Activated T-helper 1 cell treated with anti-CD3 and anti-CD28 coated beads, Interleukin-2, amount 50 U/mL, for 16 hours (primary cell): ENCODE data around the gene TUBGCP5.
"Not testable (repeated sequence)": the region's sequence is repeated elsewhere in the genome, so short reads cannot be mapped to it uniquely, and the experiment has no call there.

Experiments
- DNase-seq, 2 donors: peaks; one replicate each; pipeline ENCODE4 v3.0.0-alpha.2; 2020; ENCODE audit warnings: low read depth in 1 of 2, low spot score in 1 of 2

TUBGCP5 gene

DNA sequence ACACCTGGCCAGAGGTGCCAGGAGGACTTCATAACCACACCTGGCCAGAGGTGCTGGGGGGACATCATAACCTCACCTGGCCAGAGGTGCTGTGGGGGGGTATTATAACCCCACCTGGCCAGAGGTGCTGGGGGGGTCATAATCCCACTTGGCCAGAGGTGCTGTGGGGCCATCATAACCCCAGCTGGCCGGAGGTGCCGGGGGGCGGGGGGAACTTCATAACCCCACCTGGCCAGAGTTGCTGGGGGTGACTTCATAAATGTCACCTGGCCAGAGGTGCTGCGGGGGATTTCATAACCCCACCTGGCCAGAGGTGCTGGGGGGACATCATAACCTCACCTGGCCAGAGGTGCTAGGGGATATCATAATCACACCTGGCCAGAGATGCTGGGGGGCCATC is 4.2 kb upstream of the TUBGCP5 start:
- not testable (repeated sequence) for DNase-seq

DNA sequence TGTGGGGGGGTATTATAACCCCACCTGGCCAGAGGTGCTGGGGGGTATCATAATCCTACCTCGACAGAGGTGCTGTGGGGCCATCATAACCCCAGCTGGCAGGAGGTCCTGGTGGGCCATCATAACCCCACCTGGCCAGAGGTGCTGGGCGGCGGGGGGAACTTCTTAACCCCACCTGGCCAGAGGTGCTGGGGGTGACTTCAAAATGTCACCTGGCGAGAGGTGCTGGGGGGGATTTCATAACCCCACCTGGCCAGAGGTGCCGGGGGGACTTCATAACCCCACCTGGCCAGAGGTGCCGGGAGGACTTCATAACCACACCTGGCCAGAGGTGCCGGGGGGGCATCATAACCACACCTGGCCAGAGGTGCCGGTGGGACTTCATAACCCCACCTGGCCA is 2.4 kb upstream of the TUBGCP5 start:
- not testable (repeated sequence) for DNase-seq

DNA sequence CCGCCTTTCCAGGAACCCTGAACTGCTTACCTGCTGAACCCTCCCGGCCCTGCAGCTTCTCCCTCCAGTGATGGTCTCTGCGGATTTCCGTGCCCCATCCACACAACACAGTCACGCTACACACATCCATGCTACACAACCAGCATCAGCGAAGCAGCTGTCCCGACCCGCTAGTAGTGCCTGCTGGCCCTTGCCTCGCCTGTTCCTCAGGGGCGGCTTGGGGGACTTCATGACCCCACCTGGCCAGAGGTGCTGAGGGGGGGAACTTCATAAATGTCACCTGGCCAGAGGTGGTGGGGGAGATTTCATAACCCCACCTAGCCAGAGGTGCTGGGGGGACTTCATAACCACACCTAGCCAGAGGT is 530 bp upstream of the TUBGCP5 start:
- DNase-seq, result no peak

DNA sequence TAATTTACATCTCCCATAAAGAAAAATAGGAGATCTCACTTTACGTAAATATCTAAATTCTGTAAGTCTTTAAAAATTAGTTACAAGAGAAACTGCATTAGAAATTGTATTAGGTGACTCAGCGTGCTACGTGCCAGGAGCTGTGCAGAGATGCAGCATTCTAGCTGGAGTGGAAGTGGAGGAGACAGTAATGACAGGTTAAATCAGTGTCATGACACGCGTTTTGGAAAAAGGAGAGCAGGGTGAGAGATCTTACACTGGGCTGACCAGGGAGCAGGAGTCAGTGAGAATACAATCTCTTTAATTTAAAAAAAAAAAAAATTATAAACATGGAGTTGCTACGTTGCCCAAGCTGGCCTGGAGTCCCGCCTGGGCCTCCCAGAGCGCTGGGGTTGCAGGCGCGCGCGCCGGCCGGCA is 635 bp downstream of the TUBGCP5 start:
- DNase-seq, result no peak

DNA sequence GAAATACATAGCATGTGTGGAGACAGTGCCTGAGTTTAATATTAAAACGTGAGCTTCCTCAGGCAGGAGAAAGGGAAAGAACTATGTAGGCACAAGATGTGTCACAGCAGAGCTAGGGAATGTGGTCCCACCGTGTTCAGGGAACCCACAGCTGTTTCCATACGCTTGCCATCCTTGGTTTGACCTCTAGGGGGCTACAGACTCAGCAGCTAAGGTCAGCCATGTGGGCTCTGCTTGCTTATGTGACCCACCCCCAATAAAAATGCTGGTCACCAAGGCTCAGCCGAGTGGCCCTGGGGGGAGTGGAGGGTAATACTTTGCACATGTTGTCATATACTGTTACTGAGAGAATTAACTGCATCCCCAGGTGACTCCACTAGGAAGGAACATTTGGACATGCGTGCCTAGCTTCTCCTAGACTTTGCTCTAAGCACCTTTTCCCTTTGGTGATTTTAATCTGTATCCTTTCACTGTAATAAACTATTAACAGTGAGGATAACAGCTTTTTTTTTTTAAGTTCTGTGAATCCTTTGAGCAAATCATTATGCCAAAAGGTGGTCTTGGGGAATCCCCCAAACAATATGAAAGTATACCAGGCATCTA is 3.3 kb downstream of the TUBGCP5 start:
- DNase-seq, result peak in 1 of 2 donors; percentile 27

DNA sequence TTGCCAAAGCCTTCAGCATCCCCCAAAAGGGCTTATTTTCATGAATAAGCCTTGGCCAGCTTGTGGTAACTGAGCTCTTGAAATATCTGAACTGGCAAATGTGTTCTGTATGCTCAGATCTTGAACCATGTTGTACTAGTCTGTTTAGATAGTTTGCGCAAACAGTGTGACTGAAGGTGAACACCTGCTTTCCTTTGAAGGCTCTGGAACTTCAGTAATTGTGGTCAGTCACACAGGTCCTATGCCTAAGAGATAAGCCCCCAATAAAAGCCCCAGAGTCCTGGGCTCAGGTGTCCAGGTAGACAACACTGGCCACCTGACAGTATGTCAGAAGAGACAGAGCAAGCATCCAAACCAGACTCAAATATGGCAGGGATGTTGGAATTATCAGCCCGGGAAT is 5.4 kb downstream of the TUBGCP5 start:
- no peak for DNase-seq

DNA sequence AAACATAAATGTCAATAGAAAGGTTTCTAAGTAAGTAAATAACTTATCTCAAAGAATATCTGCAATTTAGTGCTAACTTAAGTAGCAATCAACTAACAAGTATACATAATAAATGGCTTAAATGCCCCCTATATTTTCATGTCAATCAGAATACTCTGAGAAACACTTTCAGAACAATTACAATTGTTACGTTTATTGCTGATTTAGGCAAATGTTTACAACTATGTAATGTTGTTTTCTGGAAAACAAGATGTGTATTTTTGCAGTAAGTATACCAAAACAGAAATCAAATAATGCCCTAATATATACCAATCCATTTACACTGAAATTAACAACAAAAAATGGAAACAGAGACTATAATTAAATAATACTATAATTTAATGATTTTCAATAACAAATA is 13.2 kb downstream of the TUBGCP5 start:
- no peak for DNase-seq

DNA sequence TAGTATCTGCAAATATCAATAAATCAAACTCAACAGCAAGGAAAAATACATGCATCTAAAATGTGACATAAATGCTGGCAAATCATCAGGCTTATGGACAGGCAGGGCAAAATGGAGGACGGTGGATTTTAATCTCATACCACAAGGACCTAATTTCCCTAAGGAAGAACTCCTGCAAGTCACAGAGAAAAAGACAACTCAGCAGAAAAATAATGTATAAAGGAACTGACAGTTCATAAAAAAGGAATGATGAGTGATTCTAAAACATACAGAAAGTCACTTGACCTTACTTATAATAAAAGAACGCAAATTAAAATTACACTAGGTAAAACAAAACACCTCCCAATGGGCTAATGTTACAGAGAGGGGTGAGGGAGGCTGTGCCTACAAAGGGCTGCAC is 17.2 kb downstream of the TUBGCP5 start:
- no peak for DNase-seq

DNA sequence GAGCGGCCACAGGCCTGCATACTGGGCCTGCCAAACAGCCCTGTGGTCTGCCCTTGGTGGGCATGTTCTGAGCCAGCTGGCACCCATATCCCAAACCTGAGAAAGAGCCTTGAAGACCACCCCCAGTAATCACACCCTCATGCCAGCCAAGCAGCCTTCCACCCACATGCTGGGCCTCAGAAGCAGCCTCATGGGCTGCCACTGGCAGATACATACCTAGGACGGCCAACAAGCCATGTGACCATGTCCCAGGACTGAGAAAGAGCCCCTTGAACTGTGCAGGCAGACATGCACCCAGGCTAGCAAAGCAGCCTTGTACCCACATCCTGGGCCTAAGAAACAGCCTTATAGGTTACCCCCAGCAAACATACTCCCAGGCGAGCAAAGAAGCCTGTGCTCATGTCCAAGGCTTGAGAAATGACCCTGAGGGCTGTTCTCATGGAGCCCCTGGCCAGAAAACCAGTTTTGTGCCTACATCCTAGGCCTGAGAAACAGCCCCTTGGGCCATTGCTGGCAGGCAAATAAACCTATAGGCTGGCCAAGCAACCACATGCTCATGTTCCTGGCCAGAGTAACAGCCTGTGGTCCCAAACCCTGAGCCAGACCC is 24.9 kb downstream of the TUBGCP5 start:
- no peak for DNase-seq

DNA sequence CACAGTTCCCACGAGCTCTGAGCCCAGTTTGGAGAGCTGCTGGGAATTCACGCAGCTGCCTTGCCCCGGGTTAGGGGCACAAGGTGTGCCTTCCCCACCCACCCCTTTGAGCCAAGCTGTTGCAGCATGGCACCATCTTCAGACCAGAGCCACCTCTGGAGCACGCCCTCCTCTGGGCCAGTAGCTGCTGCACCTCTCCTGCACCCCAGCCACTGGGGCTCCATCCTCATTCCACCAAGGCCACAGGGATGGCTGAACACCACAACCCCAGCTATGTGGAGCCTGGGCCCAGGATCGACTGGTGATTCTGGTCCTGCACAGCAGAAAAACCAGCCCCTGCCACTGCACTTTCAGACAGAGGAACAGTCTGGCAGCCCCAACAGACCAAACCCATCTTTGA is 25.7 kb downstream of the TUBGCP5 start:
- DNase-seq, result no peak

DNA sequence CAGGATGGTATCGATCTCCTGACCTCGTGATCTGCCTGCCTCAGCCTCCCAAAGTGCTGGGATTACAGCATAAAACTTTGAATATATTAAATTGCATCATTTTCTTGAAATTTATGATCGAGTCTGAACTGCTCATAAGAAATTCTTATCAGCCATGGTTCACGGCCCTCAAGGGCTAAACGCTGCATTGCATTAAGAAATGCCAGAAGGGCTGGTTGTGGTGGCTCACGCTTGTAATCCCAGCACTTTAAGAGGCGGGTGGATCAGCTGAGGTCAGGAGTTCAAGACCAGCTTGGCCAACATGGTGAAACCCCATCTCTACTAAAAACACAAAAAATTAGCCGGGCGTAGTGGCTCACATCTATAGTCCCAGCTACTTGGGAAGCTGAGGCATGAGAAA is 26.8 kb downstream of the TUBGCP5 start:
- DNase-seq, result not testable (repeated sequence)

DNA sequence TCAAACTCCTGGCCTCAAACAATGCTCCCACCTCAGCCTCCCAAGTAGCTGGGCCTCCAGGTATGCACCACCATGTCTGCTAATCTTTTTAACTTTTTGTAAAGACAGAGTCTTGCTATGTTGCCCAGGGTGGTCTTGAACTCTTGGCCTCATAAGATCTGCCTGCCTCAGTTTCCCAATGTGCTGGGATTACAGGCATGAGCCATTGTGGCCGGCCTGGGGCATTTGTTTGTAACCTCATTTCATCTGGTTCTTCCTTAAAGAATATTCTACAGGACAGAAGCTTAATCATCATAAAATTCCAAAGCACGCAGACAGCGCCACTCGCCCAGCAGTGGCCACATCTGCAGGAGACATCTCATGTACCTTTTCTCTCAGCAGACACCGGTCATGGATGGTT is 35.6 kb downstream of the TUBGCP5 start:
- no peak for DNase-seq

DNA sequence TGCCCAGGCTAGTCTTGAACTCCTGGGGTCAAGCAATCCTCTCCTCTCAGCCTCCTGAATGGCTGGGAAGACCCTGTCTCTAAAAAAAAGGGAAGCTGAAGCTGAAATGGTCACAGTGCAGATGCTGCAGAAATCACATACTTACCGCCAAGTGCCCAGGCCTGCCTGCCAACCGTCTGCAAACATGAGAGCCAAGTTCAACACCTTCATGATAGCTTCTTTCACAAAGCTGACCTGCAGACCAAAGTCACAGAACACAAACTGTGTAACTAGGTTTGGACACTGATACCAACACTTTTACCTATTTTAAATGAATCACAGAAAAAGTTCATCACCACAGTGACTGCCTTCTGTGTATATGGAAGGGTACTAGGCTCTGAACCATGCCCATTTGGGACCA is 36.4 kb downstream of the TUBGCP5 start:
- DNase-seq, result no peak

DNA sequence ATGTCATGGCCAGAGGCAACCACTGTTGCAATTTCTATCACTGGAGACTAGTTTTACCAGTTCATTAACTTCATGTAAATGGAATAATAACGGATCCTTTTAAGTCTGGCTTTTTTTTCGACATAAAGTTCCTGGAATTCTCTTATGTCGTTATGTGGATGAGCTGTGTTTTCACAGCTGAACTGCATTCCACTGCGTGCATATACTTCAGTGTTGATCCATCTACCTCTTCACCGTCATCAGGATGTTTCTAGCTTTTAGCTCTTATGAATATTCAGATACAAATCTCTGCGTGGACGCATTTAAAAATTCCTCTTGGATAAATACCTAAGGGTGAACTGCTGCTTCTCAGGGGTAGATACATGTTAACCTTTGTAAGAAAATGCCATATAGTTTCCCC is 43.6 kb downstream of the TUBGCP5 start:
- DNase-seq, result no peak

DNA sequence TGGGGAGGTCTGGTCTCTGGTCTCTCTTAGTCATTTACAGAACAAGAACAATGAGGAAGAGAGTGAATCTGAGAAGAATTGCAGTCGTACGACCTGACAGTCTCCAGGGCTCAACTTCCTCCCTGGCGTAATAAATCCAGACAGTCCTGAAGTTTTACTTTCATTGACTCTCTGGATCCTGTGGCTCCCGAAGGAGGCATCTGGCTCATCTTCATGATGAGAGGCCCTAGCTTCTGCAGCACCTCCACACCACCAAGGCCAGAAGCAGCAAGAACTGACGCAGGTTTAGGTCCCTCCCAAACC is 47.4 kb downstream of the TUBGCP5 start:
- no peak for DNase-seq

DNA sequence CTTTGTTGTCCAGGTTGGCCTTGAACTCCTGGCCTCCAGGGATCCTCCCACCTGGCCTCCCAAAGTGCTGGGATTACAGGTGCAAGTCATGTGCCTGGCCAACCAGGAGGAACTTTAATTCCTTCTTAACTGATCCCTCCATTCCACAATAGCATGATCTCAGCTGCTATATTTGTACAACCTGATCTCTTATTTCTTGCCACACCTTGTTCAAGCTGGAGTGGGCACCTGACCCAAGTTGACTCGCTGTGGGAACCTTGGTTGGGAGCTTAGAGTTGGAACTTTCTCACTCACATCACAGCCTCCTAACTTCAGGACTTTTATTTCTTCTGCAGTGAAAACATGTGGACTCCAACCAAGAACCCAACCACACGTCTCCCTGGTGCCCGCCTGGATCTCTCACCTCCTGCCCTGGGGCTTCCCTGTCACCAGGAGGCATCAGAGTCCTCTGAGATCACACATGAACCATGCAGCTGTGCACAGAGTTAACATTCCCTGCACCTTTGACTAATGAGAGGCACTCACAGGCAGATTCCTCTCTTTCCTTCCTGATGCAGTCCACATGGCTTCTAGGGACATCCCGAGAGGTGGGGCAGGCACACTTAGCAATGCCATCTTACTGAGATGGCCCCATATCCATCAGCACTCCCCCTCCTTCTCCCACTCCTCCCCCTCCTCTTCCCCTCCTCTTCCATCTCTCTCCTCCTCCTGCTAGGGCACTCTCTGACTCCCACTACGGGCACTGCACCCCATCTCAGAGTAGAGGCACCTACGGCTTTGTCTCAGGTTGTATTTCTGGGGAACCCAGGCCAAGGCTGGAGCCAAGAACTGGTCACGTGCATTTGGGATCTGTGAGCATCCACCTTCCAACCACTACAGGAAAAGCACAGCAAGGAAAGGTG is 49.5 kb downstream of the TUBGCP5 start:
- no peak for DNase-seq

DNA sequence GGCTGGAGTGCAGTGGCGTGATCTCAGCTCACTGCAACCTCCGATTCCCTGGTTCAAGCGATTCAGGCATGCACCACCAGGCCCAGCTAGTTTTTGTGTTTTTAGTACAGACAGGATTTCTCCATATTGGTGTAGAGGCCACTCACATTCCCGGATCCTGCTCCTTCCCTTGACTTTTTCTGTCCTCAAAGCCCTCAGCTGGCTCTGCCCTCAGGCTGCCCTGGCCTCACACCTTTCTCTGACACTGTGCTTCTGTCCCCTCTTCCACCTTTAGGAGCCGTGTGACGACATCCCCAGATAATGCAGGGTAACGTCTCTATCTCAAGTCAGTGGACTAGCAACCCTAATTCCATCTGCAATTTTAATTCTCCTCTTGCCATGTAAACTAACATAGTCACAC is 50.6 kb downstream of the TUBGCP5 start:
- no peak for DNase-seq

DNA sequence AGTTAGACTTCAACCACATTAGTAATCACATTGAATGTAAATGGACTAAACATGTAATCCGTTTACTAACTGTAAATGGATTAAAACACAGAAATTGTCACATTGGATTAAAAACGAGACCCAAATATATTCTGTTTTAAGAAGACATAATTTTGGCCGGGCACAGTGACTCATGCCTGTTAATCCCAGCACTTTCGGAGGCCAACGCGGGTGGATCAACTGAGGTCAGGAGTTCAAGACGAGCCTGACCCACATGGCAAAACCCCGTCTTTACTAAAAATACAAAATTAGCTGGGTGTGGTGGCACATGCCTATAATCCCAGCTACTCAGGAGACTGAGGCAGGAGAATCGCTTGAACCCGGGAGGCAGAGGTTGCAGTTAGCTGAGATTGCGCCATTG is 57.4 kb downstream of the TUBGCP5 start:
- DNase-seq, result not testable (repeated sequence)

DNA sequence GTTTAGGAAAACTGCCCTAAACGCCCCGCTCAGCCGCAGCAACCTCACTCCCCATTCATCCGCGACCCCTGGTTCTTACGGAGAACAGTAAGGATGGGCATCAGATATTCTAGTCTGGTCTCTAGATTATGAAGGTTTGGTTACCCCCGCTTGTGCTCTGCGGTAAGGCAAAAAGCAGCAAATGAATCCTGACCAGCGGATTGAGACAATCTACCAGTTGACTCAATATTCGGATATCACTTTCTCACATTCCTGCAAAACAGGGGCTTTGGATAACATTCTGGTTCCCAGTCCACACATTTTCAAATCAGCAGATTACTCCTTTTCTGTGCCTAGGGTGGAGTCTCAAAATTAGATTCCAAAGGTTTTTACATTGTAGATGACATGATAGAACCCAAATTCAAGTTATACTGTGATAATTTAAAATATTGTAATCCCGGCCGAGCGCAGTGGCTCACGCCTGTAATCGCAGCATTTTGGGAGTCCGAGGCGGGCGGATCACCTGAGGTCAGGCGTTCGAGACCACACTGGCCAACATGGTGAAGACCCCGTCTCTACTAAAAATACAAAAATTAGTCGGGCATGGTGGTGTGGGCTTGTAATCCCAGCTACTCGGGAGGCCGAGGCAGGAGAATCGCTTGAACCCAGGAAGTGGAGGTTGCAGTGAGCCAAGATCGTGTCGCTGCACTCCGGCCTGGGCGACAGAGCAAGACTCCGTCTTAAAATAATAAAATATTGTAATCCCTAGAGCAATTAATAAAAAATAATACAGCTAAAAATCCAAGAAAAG is 58.1 kb downstream of the TUBGCP5 start:
- DNase-seq, result no peak

DNA sequence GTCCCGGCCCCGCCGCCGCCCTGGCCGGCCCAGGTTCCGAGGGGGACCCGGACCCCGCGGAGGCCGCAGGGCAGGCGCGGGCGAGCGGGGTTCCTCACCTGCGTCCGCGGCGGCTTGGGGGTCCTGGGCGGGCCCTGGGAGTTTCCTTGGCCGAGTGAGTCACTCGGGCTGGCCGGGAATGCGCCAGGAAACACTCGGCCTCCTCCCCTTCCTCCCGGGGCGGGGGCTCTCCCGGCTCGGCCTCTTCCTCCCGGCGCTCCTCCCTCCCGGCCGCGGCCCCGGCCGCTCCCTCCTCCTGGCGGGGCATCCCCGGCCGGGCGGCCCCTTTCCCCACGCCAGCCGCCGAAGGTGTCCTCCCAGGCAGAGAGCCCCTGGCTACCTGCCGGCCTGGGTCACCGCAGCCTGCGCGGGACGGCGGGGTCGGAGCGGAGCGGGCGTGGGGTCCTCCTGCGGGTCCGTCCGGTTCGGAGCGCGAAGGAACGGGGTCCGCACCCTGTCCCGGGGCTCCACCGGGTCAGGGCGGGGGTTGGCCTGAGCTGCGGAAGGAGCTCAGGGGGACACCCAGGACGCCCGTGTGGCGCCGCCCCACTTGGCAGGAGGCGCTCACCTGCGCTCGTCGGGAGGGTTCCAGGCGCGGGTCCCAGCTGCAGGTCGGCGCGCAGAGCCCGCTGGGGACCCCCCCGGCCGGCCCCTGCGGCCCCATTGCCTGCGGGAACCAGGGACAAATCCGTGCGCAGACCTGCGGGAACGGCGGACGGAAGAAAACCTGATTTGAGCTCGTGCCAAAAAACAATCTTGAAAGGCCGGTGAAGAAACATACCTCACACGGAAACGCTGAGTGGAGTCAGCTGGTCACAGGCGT is 58.9 kb downstream of the TUBGCP5 start, which contains the start of gene CYFIP1:
TSS of gene CYFIP1 (minus strand) at position 180 of the 862 bp plus-strand sequence. CDS start 33,083 bp downstream, outside the sequence.
- DNase-seq, result no peak
